Thymus (tissue), 11 donors: Measurements from ENCODE around the gene GNAL. TPM values are rescaled to one million over a fixed set of nuclear protein-coding genes. Genes with fewer than 3 reads are reported as not detected.

Experiments used
- DNase-seq, 9 donors: peaks; one replicate each; pipeline ENCODE4 v3.0.0-alpha.2; 2013; ENCODE audit warnings: low spot score in 9 of 9, low read depth in 6 of 9, missing footprints in 1 of 9
- H3K27ac ChIP-seq, 2 donors: one replicate each; pipeline ENCODE4 v1.5.1; 2013; ENCODE audit warnings: control low read depth in 1 of 2, low read depth in 1 of 2, low read length in 1 of 2, mild to moderate bottlenecking in 1 of 2, moderate library complexity in 1 of 2
- H3K27me3 ChIP-seq, 2 donors: one replicate each; pipeline ENCODE4 v1.5.1; 2013; ENCODE audit warnings: low read length in 1 of 2; ENCODE audit not compliant: control insufficient read depth in 2 of 2, insufficient read depth in 1 of 2
- H3K36me3 ChIP-seq, 2 donors: one replicate each; pipeline ENCODE4 v1.5.1; 2013; ENCODE audit warnings: low read length in 1 of 2, mild to moderate bottlenecking in 1 of 2, moderate library complexity in 1 of 2; ENCODE audit not compliant: control insufficient read depth in 2 of 2, insufficient read depth in 2 of 2
- H3K4me1 ChIP-seq, 2 donors: one replicate each; pipeline ENCODE4 v1.5.1; 2013; ENCODE audit warnings: low read length in 2 of 2; ENCODE audit not compliant: control insufficient read depth in 2 of 2, insufficient read depth in 2 of 2
- H3K4me3 ChIP-seq, 2 donors: one replicate each; pipeline ENCODE4 v1.5.1; 2013; ENCODE audit warnings: low read length in 2 of 2, control low read depth in 1 of 2, mild to moderate bottlenecking in 1 of 2
- H3K9me3 ChIP-seq, 2 donors: one replicate each; pipeline ENCODE4 v1.5.1; 2013; ENCODE audit warnings: low read length in 1 of 2, mild to moderate bottlenecking in 1 of 2; ENCODE audit not compliant: control insufficient read depth in 2 of 2, insufficient read depth in 1 of 2
- WGBS: extraction: QIAGEN DNeasy Blood & Tissue Kit; methylation state at CpG from one replicate; pipeline ENCODE4 v1.1.7; 2013; 5-methylcytosine and 5-hydroxymethylcytosine counted together
- polyA plus RNA-seq: library from polyadenylated mRNA; stranded (reverse); fragments of 200-250 nt; gene quantifications from one replicate; pipeline ENCODE4 v1.2.3, GENCODE V29; 2013
- total RNA-seq: library from RNA; stranded (reverse); fragments of 120-200 nt; gene quantifications from one replicate; pipeline ENCODE4 v1.2.4, GENCODE V29; 2013
- donor health status: healthy.

The GNAL gene
- total and polyA plus RNA-seq, 2 donors, result 1.7 to 7.5 TPM

- H3K4me1 ChIP-seq, result no peaks in the 10 kb centered on the region
- H3K36me3 ChIP-seq, result no peaks in the 10 kb centered on the region
- 95% methylated on average over 2 of the region's 2 CpGs for WGBS
- H3K27me3 ChIP-seq, result no peaks in the 10 kb centered on the region
- no peak overlapping the region for H3K4me3 ChIP-seq
- no peak overlapping the region for H3K27ac ChIP-seq
- H3K9me3 ChIP-seq, result no peaks in the 10 kb centered on the region
- no peak for DNase-seq
Measured at GRCh38 chr18:11799066-11799465, 110.0 kb downstream of the GNAL start.

DNA sequence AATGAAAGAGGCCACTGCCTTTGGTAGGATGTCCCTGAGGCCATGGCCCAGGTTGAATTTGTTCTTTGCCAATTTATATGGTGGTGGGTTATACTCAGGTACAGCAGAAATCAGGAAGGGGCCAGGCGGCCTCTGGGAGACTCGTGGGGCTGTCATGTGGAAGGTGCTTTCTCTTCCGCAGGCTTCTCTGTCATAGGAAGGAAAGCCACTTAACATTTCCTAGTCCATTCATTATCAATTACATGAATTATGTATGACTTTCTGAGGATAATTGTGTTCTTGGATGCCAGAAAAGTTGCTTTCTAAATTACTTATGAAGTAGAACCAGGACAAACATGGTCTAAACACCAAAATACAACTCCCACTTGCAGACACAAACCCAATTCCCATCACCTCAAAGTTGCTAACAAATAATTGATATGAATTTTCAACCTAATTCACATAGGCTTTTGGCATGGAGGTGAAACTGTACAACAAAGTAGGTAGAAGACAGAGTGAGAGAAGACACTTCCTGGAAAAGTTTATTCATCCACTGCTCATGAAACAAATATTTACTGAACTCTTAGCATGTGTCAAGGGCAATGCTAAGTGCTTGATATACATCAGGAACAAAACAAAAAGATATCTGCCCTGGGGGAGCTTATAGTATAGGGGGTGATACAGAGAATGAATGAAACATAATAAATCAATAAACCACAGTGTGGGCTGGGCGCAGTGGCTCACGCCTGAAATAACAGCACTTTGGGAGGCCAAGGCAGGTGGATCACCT, 111.7 kb downstream of the GNAL start:
- Histone ChIP-seq H3K9me3 (no peaks in the 10 kb centered on the region), H3K27me3 (no peaks in the 10 kb centered on the region), H3K27ac (no peak overlapping the region), H3K4me1 (no peaks in the 10 kb centered on the region), H3K4me3 (no peak overlapping the region), H3K36me3 (no peaks in the 10 kb centered on the region)
- DNase-seq, result no peak
- 88% methylated on average over 5 of the region's 5 CpGs for WGBS

- DNase-seq, result no peak
- no peak overlapping the region for H3K27ac ChIP-seq
- no peaks in the 10 kb centered on the region for H3K4me1 ChIP-seq
- no peaks in the 10 kb centered on the region for H3K36me3 ChIP-seq
- no peaks in the 10 kb centered on the region for H3K27me3 ChIP-seq
- no peaks in the 10 kb centered on the region for H3K9me3 ChIP-seq
- 97% methylated on average over 4 of the region's 4 CpGs for WGBS
- no peak overlapping the region for H3K4me3 ChIP-seq
Measured at GRCh38 chr18:11801573-11801972, 112.5 kb downstream of the GNAL start.

- no peaks in the 10 kb centered on the region for H3K4me1 ChIP-seq
- DNase-seq, result no peak
Measured at GRCh38 chr18:11802158-11802557, 113.1 kb downstream of the GNAL start.

GRCh38 chr18:11802586-11802985, 113.5 kb downstream of the GNAL start:
- 94% methylated on average over 10 of the region's 10 CpGs for WGBS
- H3K36me3 ChIP-seq, result no peaks in the 10 kb centered on the region
- no peak overlapping the region for H3K27ac ChIP-seq
- no peak for DNase-seq
- no peaks in the 10 kb centered on the region for H3K27me3 ChIP-seq
- no peak overlapping the region for H3K4me3 ChIP-seq
- no peaks in the 10 kb centered on the region for H3K9me3 ChIP-seq
- H3K4me1 ChIP-seq, result no peaks in the 10 kb centered on the region

More at GRCh38 chr18:11802158-11802557, 113.1 kb downstream of the GNAL start:
- H3K36me3 ChIP-seq, result no peaks in the 10 kb centered on the region
- no peaks in the 10 kb centered on the region for H3K27me3 ChIP-seq
- 97% methylated on average over 6 of the region's 6 CpGs for WGBS
- no peak overlapping the region for H3K4me3 ChIP-seq
- no peaks in the 10 kb centered on the region for H3K9me3 ChIP-seq
- H3K27ac ChIP-seq, result no peak overlapping the region

DNA sequence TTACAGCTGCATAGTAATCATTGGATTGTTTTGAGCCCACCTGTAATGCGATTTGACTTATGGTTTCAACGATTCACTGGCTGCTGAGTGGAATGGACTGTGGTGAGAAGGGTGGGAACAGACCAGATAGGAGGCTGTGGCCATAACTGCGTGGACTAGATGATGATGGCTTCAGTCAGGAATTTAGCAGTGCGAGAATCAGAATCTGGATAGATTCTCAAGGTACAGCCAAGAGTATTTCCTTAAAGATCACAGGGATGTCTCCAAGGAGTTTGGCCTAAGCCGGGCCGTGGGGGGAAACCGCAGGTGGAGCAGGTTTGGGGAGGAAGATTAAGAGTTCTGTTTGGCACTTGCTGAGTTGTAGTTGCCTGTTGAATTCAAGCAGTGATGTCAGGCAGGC, 118.2 kb downstream of the GNAL start:
- no peaks in the 10 kb centered on the region for H3K4me1 ChIP-seq
- H3K9me3 ChIP-seq, result no peaks in the 10 kb centered on the region
- 95% methylated on average over 7 of the region's 7 CpGs for WGBS
- H3K27ac ChIP-seq, result no peak overlapping the region
- H3K4me3 ChIP-seq, result no peak overlapping the region
- DNase-seq, result no peak
- H3K36me3 ChIP-seq, result no peaks in the 10 kb centered on the region
- H3K27me3 ChIP-seq, result no peaks in the 10 kb centered on the region

GRCh38 chr18:11808001-11808855, 119.2 kb downstream of the GNAL start:
- H3K27me3 ChIP-seq, result no peaks in the 10 kb centered on the region
- no peaks in the 10 kb centered on the region for H3K4me1 ChIP-seq
- no peaks in the 10 kb centered on the region for H3K9me3 ChIP-seq
- no peak overlapping the region for H3K4me3 ChIP-seq
- 93% methylated on average over 11 of the region's 11 CpGs for WGBS
- no peak for DNase-seq
- H3K36me3 ChIP-seq, result no peaks in the 10 kb centered on the region
- no peak overlapping the region for H3K27ac ChIP-seq

- H3K36me3 ChIP-seq, result no peaks in the 10 kb centered on the region
- no peak for DNase-seq
- H3K9me3 ChIP-seq, result no peaks in the 10 kb centered on the region
- H3K27ac ChIP-seq, result no peak overlapping the region
- no peaks in the 10 kb centered on the region for H3K27me3 ChIP-seq
- H3K4me3 ChIP-seq, result no peak overlapping the region
- H3K4me1 ChIP-seq, result no peaks in the 10 kb centered on the region
- 96% methylated on average over 6 of the region's 6 CpGs for WGBS
Measured at GRCh38 chr18:11809895-11810294, 120.8 kb downstream of the GNAL start.

- no peak overlapping the region for H3K27ac ChIP-seq
- WGBS, result 94% methylated on average over 3 of the region's 3 CpGs
- no peaks in the 10 kb centered on the region for H3K36me3 ChIP-seq
- H3K27me3 ChIP-seq, result no peaks in the 10 kb centered on the region
- H3K9me3 ChIP-seq, result no peaks in the 10 kb centered on the region
- no peak overlapping the region for H3K4me3 ChIP-seq
- no peak for DNase-seq
- H3K4me1 ChIP-seq, result no peaks in the 10 kb centered on the region
Measured at GRCh38 chr18:11810379-11810778, 121.3 kb downstream of the GNAL start.
